Kidney epithelial cell (primary cell): Measurements from ENCODE around the gene JPH3. TPM values are rescaled to one million over a fixed set of nuclear protein-coding genes. Genes with fewer than 3 reads are reported as not detected.

Experiments used
- DNase-seq: peaks from one replicate; pipeline ENCODE4 v3.0.0-alpha.2; 2010; ENCODE audit warnings: low read depth
- H3K27me3 ChIP-seq: 2 replicates; pipeline ENCODE4 v1.6.0; 2011; ENCODE audit warnings: low read length; ENCODE audit not compliant: control insufficient read depth, insufficient read depth
- H3K36me3 ChIP-seq: 2 replicates; pipeline ENCODE4 v1.5.1; 2011; ENCODE audit warnings: low read length; ENCODE audit not compliant: control insufficient read depth, insufficient read depth
- H3K4me3 ChIP-seq: 2 replicates; pipeline ENCODE4 v1.5.1; 2011; ENCODE audit warnings: low read depth, mild to moderate bottlenecking, control low read depth, low read length
- total RNA-seq: library from RNA; depleted of rRNA; stranded (reverse); fragments of >200 nt; gene quantifications from 2 replicates; pipeline ENCODE4 v1.2.3, GENCODE V29; 2015
- TF ChIP-seq, protein P1 (sequence below): IDR thresholded peaks from 2 replicates; pipeline ENCODE4 v1.5.1; 2011; ENCODE audit warnings: mild to moderate bottlenecking, moderate library complexity, low read length, control low read depth, inconsistent platforms; ENCODE audit not compliant: insufficient read depth, poor library complexity, severe bottlenecking

JPH3 gene
- total RNA-seq, 1 donor from 2014 or later: 2.1 TPM

DNA sequence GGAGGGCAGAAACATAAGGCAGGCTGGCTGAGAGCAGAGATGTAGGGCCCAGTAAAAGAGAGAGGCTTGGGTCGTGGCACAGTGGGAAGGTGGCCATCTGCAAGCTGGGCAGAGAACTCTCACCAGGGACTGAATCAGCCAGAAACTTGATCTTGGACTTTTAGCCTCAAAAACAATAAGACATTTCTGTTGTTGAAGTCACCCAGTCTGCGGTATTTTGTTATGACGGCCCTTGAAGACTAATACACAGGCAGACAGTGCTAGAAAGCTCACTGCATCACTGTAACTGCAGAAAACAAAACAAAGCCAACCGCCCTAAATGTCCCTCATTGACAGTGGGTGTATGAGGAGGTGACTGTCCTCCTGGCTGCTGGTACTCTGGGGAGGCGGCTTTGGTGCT, 3.9 kb upstream of the JPH3 start:
- no peak for DNase-seq
- Histone ChIP-seq H3K36me3 (no peaks in the 10 kb centered on the region), H3K4me3 (no peak overlapping the region), H3K27me3 (peaks cover 51% of the 10 kb centered on the region)
- TF ChIP-seq, protein P1, sequence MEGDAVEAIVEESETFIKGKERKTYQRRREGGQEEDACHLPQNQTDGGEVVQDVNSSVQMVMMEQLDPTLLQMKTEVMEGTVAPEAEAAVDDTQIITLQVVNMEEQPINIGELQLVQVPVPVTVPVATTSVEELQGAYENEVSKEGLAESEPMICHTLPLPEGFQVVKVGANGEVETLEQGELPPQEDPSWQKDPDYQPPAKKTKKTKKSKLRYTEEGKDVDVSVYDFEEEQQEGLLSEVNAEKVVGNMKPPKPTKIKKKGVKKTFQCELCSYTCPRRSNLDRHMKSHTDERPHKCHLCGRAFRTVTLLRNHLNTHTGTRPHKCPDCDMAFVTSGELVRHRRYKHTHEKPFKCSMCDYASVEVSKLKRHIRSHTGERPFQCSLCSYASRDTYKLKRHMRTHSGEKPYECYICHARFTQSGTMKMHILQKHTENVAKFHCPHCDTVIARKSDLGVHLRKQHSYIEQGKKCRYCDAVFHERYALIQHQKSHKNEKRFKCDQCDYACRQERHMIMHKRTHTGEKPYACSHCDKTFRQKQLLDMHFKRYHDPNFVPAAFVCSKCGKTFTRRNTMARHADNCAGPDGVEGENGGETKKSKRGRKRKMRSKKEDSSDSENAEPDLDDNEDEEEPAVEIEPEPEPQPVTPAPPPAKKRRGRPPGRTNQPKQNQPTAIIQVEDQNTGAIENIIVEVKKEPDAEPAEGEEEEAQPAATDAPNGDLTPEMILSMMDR: no peak

DNA sequence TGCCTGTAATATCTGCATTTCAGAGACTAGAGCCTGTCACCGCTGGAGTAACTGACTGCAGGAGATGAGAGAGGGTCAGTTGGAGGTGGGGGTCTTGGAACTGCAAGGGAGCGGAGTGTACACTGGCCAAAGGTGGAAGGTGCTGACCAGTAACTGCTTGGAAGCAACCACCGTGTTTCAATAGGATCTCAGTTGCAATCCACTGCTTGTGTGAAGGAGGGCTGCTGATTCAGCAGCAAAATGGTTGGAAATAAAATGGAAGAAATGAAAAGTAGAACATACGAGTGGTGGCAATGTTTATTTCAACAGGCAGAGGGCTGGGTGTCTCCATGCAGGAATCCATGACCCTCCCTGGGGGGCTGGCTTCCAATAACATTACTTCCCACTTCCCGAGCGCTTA, 2.1 kb upstream of the JPH3 start:
- DNase-seq: no peak
- no peaks in the 10 kb centered on the region for H3K36me3 ChIP-seq
- peaks cover 56% of the 10 kb centered on the region for H3K27me3 ChIP-seq
- TF ChIP-seq, protein P1: no peak
- H3K4me3 ChIP-seq: no peak overlapping the region

DNA sequence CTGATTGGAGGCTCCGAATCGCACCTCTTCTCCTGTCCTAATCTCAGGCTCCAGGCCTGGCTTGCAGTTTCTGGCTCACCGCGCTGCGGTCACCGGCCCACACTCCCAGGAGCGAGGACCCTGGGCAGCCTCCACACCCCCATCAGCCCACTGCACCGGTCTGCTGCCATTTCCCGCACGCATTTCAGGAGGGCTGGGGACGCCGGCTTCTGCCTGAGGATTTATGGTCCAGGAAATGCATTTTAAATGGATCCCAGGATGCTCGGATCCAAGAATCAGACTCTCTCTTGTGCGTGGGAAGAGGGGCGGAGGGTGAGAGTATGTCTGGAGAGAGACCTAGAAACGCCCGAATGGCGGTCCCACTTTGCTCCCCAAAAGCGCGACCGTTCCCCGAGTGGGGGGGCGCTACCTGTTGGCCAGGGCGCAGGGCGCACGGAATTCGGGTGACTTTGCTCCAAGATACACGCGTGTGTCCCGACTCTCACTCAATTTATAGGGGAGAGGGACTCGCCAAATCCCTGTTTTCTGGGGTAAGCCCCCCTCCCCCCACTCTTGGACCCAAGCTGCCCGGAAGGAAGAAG, 817 bp upstream of the JPH3 start:
- TF ChIP-seq, protein P1: no peak
- H3K36me3 ChIP-seq: no peaks in the 10 kb centered on the region
- H3K27me3 ChIP-seq: peaks cover 67% of the 10 kb centered on the region
- no peak overlapping the region for H3K4me3 ChIP-seq
- DNase-seq: no peak

DNA sequence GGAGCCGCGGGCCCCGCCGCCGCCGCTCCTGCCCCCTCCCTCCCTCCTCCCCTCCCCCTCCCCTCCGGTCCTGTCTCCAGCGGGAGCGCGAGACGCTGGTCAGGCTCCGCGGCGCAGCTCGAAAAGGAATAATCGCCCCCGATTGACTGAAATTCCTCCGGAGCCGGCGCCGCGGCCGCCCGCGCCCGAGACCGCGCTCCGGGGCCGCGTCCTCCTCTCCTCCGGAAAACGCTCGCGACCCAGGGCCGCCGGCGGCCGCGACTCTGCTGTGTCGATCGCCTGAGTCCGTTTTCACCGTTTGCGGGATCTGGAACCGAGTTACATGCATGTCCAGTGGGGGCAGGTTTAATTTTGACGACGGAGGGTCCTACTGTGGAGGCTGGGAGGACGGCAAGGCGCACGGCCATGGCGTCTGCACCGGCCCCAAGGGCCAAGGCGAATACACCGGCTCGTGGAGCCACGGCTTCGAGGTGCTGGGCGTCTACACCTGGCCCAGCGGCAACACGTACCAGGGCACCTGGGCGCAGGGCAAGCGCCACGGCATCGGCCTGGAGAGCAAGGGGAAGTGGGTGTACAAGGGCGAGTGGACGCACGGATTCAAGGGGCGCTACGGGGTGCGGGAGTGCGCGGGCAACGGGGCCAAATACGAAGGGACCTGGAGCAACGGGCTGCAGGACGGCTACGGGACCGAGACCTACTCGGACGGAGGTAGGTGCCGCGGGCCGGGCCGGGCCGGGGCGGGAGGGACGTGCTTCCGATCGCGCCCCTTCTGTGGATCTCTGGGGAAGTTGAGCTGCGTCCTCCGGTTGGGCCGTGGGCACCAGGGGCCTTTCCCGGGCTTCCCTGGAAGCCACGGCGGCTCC, 744 bp downstream of the JPH3 start:
- H3K4me3 ChIP-seq: no peak overlapping the region
- peaks cover 67% of the 10 kb centered on the region for H3K27me3 ChIP-seq

DNA sequence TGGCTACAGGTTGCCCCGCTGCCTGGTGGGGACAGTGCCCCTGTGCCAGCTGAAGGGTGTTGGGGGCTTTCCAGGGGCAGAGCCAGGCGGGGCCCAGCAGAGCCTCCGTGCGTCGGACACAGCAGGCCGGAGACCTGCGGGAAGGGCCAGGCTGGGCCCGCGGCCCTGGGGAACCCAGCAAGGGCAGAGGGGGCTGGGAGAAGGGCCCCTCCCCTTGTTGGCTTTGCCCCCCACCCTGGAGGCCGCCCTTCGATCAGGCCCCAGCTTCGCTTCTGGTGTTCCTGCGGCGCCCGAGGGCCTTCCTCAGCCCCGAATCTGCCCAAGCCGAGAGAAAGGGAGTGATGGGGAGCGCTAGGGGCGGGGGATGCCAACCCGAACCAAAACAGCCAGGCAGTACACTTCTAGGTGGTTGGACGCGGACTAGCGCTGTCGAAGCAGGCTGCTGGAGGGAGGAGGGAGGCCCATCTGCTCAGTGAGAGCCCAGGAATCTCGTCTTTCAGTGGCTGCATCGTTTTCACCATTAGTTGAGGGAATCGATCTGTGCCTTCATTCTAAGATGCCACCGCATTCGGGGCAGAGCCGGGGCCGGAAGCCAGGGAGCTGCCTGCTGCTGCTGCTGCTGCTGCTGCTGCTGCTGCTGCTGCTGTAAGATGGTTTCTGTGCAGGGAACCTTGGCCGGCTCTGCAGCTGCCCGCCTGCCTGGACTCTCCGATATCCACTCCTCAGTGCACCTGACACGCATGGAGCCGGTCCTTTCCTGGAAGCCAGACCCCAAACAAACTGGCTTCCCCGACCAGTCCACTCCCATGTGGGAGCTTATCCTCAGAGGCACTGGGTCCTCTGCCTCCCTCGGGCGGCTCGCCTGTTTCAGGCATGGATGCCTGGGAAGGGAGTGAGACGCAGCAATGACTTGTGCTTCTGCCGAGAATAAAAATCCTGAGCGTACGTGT, 1.7 kb downstream of the JPH3 start:
- TF ChIP-seq, protein P1: no peak
- peaks cover 63% of the 10 kb centered on the region for H3K27me3 ChIP-seq
- H3K36me3 ChIP-seq: no peaks in the 10 kb centered on the region
- H3K4me3 ChIP-seq: no peak overlapping the region
- DNase-seq: no peak

More for the DNA sequence above, 744 bp downstream of the JPH3 start:
- TF ChIP-seq, protein P1: no peak
- H3K36me3 ChIP-seq: no peaks in the 10 kb centered on the region
- DNase-seq: no peak
